GM18505 (cell line): ENCODE results near the gene ATP4A.

Experiments used
- ATAC-seq: cut with Tn5 transposase; IDR thresholded peaks from one replicate; pipeline ENCODE4 v1.9.1; 2021; ENCODE audit not compliant: unreplicated experiment
- POLR2A ChIP-seq: IDR thresholded peaks from 4 replicates; pipeline ENCODE4 v1.6.1; 2011; ENCODE audit warnings: borderline replicate concordance; ENCODE audit not compliant: insufficient read depth, insufficient read length; ENCODE audit errors: extremely low read depth

Gene ATP4A

GRCh38 chr19:35501684-35502083 is 61.8 kb downstream of the ATP4A start:
- no peak for ATAC-seq
- no peak for TF ChIP-seq POLR2A

- ATAC-seq = no peak
- no peak for TF ChIP-seq POLR2A
Observed at GRCh38 chr19:35500611-35501010, 62.8 kb downstream of the ATP4A start.
